ENCODE measurements around the gene KASH5. TPM values are rescaled to one million over a fixed set of nuclear protein-coding genes. Genes with fewer than 3 reads are reported as not detected.

Gene KASH5, protein sequence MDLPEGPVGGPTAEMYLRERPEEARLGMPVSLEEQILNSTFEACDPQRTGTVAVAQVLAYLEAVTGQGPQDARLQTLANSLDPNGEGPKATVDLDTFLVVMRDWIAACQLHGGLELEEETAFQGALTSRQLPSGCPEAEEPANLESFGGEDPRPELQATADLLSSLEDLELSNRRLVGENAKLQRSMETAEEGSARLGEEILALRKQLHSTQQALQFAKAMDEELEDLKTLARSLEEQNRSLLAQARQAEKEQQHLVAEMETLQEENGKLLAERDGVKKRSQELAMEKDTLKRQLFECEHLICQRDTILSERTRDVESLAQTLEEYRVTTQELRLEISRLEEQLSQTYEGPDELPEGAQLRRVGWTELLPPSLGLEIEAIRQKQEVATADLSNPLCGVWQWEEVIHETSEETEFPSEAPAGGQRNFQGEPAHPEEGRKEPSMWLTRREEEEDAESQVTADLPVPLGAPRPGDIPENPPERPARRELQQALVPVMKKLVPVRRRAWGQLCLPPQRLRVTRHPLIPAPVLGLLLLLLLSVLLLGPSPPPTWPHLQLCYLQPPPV
- total RNA-seq = under 1 TPM; 0.15 to 0.19 TPM

GRCh38 chr19:49387936-49388372 lies at the start of gene KASH5:
TSS of gene KASH5 (plus strand) at chr19:49388249. CDS start at chr19:49390884, 2,635 bp downstream.
- POLR2A ChIA-PET = no interaction called here
- CTCF ChIA-PET = interaction anchor here (0.6 to 0.9 kb wide), 4 partner anchors 20 to 163 kb away, joined by 3 to 4 read pairs (median 3); no protein-coding TSS in a partner anchor

DNA sequence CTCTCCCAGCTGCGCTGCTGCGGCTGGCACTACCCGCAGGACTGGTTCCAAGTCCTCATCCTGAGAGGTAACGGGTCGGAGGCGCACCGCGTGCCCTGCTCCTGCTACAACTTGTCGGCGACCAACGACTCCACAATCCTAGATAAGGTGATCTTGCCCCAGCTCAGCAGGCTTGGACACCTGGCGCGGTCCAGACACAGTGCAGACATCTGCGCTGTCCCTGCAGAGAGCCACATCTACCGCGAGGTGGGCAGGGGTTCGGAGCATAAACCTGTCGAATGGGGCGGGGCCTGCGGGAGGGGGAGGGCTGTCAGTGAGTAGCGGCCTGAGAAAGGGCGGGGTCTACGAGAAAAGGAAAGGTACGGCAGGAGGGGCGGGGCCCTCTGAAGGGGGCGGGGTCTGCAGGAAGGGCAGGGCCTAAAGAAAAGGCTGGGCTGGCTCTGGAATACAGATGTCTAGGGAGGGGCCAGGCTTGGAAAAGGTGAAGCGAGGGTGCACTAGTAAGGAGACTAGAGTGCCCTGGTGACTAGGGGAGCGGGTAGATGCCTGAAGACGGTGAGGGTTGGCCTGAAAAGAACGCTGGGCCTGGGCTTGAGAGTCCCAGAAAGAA lies 49.3 kb upstream of the KASH5 start:
- ChIA-PET CTCF (interaction anchor here (0.8 kb wide), 1 partner anchor 11 kb away, joined by 4 read pairs; no protein-coding TSS in a partner anchor), POLR2A (no interaction called here)

- ChIA-PET POLR2A (no interaction called here), CTCF (interaction anchor here (0.7 kb wide), 1 partner anchor 53 kb away, joined by 3 read pairs; no protein-coding TSS in a partner anchor)
Measured at GRCh38 chr19:49339301-49340068, 48.6 kb upstream of the KASH5 start.

DNA sequence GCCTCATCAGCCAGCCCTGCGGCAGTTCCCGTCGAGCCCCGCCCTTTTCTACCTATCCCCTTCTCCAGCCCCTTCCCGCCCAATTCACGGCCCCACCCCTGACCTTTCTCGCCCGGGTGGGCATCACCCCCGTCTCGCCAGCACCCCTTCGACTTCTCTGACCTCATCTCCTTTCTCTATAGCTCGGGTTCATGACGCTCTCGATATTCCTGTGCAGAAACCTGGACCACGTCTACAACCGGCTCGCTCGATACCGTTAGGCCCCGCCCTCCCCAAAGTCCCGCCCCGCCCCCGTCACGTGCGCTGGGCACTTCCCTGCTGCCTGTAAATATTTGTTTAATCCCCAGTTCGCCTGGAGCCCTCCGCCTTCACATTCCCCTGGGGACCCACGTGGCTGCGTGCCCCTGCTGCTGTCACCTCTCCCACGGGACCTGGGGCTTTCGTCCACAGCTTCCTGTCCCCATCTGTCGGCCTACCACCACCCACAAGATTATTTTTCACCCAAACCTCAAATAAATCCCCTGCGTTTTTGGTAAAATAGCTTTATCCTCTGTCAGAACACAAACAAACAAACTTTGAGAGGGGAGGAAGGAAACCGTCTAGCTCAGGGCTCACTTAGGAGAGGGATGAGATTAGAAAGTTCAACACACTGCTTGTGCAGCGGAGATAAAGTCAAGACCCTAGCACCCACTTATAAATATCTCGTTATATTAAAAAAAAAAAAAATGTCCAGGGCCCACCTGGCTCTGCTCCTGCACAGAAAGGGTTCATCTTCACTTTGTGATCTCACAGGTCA lies 47.8 kb upstream of the KASH5 start:
- POLR2A ChIA-PET = interaction anchor here (0.6 to 0.7 kb wide), 2 partner anchors 108 to 221 kb away, joined by 3 read pairs; no protein-coding TSS in a partner anchor
- CTCF ChIA-PET = interaction anchor here (0.7 kb wide), 1 partner anchor 52 kb away, joined by 3 read pairs; no protein-coding TSS in a partner anchor

GRCh38 chr19:49340865-49341718 lies 47.0 kb upstream of the KASH5 start:
- ChIA-PET CTCF (no interaction called here), POLR2A (interaction anchor here (0.6 to 0.7 kb wide), 2 partner anchors 133 to 420 kb away, joined by 3 to 6 read pairs; partner anchors contain the start of gene FLT3LG)

DNA sequence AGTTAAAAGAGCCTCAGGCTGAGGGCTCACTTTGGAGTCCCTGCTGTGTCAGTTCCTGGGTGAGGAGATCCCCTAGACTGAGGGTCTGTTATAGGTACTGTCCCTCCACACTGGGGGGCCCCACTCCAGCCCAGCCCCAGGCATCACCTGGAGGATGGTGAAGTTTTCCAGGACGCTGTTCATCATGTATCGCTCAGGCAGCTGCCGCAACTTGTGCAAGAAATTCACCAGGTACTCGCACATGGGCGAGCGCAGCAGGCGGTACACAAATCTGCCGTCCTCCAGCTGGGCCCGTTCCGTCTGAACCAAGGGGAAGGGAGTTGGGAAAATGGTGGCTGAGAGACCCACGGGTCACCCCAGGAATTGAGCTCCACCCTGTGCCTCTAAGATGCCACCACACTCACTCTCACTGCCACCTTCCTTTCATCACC lies 45.7 kb upstream of the KASH5 start:
- POLR2A ChIA-PET = no interaction called here
- CTCF ChIA-PET = no interaction called here

DNA sequence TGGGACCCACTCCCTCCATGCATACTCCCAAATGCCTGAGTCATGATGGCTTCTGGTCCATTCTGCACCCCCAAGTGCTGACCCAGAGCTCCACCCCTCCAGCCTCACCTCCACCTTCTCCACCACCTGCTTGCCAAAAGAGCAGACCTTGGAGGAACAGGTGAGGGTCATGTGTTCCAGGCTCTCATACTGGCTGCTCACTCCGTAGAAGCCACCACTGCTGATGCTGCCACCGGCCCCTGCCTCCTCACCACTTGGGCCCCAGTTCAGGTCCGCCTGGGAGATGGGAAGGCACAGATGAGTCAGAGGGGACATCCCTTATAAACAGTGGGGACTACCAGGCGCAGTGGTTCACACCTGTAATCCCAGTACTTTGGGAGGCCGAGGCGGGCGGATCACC lies 44.9 kb upstream of the KASH5 start:
- POLR2A ChIA-PET = no interaction called here
- CTCF ChIA-PET = no interaction called here

DNA sequence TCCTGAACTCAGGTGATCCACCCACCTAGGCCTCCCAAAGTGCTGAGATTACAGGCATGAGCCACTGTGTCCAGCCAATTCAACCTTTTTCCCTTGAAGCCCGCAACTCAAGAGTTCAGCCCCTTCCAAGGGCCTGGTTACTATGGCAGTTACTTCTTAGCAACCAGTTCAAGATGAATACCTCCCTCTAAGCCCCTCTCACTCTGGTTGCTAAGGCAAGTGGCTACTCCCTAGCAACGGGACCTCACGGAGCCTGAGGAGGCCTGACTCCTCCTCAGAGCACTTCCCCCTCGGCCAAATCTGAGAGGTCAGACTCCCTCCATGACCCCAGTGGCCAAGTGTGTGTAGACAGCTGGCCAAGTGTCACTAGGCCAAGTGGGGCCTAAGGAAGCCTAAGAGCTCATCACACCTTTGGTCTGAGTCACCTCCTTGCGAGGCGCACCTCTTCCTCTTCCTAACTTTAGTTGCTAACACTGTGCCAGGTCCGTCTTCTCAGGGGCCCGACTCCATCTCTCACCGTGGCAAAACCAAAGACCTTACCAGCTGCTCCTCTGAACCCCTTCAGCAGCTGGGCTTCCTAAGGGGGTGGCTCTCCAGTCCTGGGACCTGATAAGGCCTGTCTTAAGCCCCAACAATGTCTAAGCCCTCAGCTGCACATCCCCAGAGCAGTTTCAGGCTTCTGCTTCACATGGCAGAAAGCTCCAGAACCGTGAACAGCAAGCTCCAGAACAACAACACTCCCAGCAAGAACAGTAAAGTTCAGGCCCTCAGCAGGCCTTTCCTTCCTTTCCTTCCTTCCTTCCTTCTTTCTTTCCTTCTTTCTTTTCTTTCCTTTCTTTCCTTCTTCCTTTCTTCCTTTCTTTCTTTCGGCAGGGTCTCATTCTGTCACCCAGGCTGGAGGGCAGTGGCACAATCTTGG lies 43.3 kb upstream of the KASH5 start:
- ChIA-PET CTCF (interaction anchor here (0.6 to 0.8 kb wide), 2 partner anchors 47 to 101 kb away, joined by 3 to 4 read pairs; no protein-coding TSS in a partner anchor), POLR2A (no interaction called here)

GRCh38 chr19:49347191-49347590 lies 40.9 kb upstream of the KASH5 start:
- POLR2A ChIA-PET = no interaction called here
- CTCF ChIA-PET = no interaction called here

GRCh38 chr19:49347835-49348234 lies 40.2 kb upstream of the KASH5 start:
- CTCF ChIA-PET = interaction anchor here (0.8 to 1.4 kb wide), 2 partner anchors 35 to 121 kb away, joined by 3 read pairs; no protein-coding TSS in a partner anchor
- POLR2A ChIA-PET = interaction anchor here (0.5 kb wide), 1 partner anchor 216 kb away, joined by 5 read pairs; no protein-coding TSS in a partner anchor

DNA sequence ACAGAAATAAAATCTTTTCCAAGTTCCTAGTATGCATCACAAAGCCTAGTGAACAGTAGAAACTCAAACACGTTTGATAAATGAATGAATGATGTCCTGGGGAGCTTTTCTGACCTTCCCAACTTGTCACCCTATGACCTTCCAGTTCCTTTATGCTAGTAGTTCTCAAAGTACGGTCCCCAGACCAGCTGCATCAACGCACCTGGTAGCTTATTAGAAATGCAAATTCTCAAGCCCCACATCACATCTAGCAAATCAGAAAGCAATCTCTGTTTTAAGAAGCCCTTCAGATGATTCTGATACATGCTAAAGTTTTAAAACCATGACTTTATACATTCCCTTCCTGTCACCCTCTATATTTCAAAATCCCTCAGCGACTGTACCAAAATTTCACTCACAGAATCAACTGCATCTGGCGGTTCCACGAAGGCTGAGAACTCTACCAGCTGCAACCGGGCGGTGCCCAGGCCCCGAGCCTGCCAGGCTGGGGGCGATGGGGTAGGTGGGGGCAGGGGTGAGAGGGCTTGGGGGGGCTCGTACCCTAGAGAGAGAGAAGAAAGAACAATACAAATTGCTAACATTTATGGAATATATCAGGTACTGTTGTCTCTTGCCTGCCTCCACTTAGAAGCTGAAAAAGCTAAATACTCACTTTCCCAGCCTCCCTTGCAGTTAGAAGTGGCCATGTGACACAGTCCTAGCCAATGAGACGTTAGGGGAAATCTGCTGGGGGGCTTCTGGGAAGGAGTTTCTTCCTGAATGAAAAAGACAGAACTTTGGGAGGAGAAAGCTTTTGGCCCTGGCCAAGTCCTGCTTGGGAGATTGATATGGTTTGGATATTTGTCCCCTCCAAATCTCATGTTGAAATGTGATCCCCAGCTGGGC lies 39.5 kb upstream of the KASH5 start:
- ChIA-PET POLR2A (no interaction called here), CTCF (interaction anchor here (0.8 to 1.4 kb wide), 2 partner anchors 36 to 120 kb away, joined by 3 read pairs; no protein-coding TSS in a partner anchor)

DNA sequence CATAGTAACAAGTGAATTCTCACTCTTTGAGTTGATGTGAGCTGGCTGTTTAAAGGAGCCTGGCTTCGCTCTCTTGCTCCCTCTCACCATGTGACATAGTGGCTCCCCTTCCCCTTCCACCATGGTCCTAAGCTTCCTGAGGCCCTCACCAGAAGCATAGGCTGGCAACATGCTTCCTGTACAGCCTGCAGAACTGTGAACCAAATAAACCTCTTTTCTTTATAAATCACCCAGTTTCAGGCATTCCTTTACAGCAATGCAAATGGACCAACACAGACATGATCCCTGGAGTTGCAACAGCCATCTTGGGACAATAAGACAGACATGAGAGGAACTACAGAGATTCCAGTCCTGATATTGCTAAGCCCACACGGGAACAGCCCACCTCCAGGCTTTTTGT lies 38.5 kb upstream of the KASH5 start:
- ChIA-PET POLR2A (interaction anchor here (0.7 kb wide), 2 partner anchors 19 to 210 kb away, joined by 5 to 6 read pairs; no protein-coding TSS in a partner anchor), CTCF (interaction anchor here (1.4 kb wide), 1 partner anchor 119 kb away, joined by 3 read pairs; no protein-coding TSS in a partner anchor)

DNA sequence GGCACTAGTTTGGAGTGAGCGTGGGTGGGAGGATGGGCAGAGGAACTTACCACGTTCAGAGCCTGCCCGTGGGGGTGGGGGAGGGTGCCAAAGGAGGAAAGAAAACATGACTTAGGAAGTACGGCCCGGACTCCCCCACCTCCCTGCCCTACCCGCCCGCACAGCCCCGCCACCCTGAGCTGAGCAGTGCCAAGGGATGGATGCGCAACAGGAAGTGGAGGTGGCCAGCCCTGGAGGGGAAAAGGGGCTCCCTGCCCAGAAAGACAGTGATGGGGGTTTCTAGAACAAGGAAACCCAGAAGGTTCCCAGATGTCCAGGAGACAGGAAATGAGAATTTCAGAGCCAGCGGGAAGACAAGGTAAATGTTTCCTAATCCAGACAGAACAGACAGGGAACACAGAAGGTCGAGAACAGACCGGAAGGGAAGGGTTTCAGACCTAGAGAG lies 32.1 kb upstream of the KASH5 start:
- POLR2A ChIA-PET = no interaction called here

GRCh38 chr19:49356382-49356781 lies 31.7 kb upstream of the KASH5 start:
- ChIA-PET CTCF (no interaction called here), POLR2A (no interaction called here)

More for the DNA sequence above, 32.1 kb upstream of the KASH5 start:
- CTCF ChIA-PET = no interaction called here

- POLR2A ChIA-PET = no interaction called here
- CTCF ChIA-PET = interaction anchor here (0.7 kb wide), 1 partner anchor 1287 kb away, joined by 4 read pairs; no protein-coding TSS in a partner anchor
Measured at GRCh38 chr19:49357186-49357585, 30.9 kb upstream of the KASH5 start.

Measured in activated CD8-positive, alpha-beta memory T cell treated with anti-CD3 and anti-CD28 coated beads for 36 hours (primary cell).